ENCODE measurements around the gene MYO15A. TPM values are rescaled to one million over a fixed set of nuclear protein-coding genes. Genes with fewer than 3 reads are reported as not detected.

Gene MYO15A
- total RNA-seq, 4 donors from 2014 or later = 1.1 to 4.2 (median 1.2) TPM

DNA sequence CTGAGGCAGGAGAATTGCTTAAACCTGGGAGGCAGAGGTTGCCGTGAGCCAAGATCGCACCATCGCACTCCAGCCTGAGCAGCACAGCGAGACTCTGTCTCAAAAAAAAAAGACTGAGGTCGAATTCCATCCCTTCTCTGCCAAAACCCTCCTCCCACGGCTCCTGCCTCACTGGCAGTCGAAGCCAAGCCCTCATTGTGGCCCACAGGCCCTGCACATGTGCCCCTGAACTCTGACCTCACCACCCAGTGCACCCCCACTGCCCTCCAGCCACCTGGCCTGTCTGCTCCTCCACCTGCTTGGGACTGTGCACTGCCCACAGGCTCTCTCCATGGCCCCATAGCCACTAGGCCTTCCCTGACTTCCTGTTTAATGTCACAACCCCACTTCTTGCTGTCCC is 7.0 kb downstream of the MYO15A start:
- intact Hi-C loops (cut with DNase I; ENCODE audit: low total_unique reads) = no loop called here
- no peak for DNase-seq
- Histone ChIP-seq H3K4me3 (no peak overlapping the region), H3K9me3 (no peaks in the 10 kb centered on the region), H3K27ac (no peak overlapping the region), H3K27me3 (no peaks in the 10 kb centered on the region), H3K36me3 (no peaks in the 10 kb centered on the region), H3K4me1 (no peaks in the 10 kb centered on the region)
- TF ChIP-seq POLR2AphosphoS5 (IDR thresholded peaks at IDR 0.05) (no peak), POLR2A (IDR thresholded peaks at IDR 0.05) (no peak)
- TF ChIP-seq, protein P1, sequence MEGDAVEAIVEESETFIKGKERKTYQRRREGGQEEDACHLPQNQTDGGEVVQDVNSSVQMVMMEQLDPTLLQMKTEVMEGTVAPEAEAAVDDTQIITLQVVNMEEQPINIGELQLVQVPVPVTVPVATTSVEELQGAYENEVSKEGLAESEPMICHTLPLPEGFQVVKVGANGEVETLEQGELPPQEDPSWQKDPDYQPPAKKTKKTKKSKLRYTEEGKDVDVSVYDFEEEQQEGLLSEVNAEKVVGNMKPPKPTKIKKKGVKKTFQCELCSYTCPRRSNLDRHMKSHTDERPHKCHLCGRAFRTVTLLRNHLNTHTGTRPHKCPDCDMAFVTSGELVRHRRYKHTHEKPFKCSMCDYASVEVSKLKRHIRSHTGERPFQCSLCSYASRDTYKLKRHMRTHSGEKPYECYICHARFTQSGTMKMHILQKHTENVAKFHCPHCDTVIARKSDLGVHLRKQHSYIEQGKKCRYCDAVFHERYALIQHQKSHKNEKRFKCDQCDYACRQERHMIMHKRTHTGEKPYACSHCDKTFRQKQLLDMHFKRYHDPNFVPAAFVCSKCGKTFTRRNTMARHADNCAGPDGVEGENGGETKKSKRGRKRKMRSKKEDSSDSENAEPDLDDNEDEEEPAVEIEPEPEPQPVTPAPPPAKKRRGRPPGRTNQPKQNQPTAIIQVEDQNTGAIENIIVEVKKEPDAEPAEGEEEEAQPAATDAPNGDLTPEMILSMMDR (IDR thresholded peaks at IDR 0.05) = no peak
- 77% methylated on average over 7 of the region's 7 CpGs; no CpG with 5 or more reads in 1 of the 2 donors for WGBS, 2 donors (ENCODE audit: low coverage in 1 of 2)
- in situ Hi-C loops (cut with MboI; ENCODE audit: low pct_ligation_motif_present in 1 of 4, low pct_unique_long_range_greater_than_20kb in 1 of 4, low sequenced_read_pairs in 3 of 4) = no loop called here

DNA sequence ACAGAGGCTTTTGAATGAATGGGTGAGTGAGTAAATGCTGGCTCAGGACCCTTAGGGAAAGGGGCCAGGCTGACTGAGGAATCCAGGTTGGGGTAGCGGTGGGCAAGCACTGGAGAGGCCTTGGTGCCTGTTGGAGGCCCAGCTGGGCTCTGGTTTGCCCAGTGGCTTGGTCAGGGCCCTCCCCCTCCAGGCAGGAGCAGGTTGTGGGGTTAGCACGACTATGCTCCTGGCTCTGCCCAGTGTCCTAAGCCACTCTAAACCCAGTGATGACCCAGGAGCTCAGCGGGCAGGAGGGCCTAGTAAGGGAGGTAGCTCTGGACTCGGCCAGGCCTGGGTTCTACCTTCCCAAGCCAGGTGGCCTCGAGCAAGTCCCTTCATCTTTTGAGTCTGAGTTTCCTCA is 7.5 kb downstream of the MYO15A start:
- no peak for DNase-seq
- TF ChIP-seq EP300 (IDR thresholded peaks at IDR 0.05; ENCODE audit: low read depth) (no peak), POLR2A (IDR thresholded peaks at IDR 0.05) (no peak), POLR2AphosphoS5 (IDR thresholded peaks at IDR 0.05) (no peak)
- TF ChIP-seq, protein P1 (IDR thresholded peaks at IDR 0.05) = no peak
- Histone ChIP-seq H3K27me3 (no peaks in the 10 kb centered on the region), H3K4me3 (no peak overlapping the region), H3K27ac (no peak overlapping the region), H3K9me3 (no peaks in the 10 kb centered on the region), H3K36me3 (no peaks in the 10 kb centered on the region), H3K4me1 (no peaks in the 10 kb centered on the region)
- in situ Hi-C loops (cut with MboI; ENCODE audit: low pct_ligation_motif_present in 1 of 4, low pct_unique_long_range_greater_than_20kb in 1 of 4, low sequenced_read_pairs in 3 of 4) (no loop called here), intact Hi-C loops (cut with DNase I; ENCODE audit: low total_unique reads) (no loop called here)
- 86% methylated on average over 4 of the region's 5 CpGs; no CpG with 5 or more reads in 1 of the 2 donors for WGBS, 2 donors (ENCODE audit: low coverage in 1 of 2)

DNA sequence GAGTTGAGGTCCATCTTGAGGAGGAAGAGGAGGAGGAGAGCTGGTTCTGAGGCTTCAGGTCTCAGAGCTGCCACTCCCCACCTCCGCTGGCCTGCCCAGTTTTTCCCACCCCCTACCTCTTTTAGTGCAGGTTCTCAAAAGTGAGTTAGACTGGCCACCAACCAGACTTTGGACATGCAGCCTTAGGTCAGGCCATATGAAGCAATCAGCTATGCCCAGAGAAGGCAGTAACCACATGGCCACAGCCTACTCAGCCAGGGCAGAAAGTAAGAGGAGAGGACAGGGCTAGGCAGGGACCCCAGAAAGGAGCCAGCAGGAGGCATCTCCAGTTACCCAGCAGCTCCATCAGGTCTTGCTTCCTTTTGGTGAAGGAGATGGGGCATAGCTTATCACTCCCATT is 9.0 kb downstream of the MYO15A start:
- no peaks in the 10 kb centered on the region for H3K9me3 ChIP-seq
- H3K27ac ChIP-seq = no peak overlapping the region
- no peaks in the 10 kb centered on the region for H3K36me3 ChIP-seq
- no peak overlapping the region for H3K4me3 ChIP-seq
- in situ Hi-C loops (cut with MboI; ENCODE audit: low pct_ligation_motif_present in 1 of 4, low pct_unique_long_range_greater_than_20kb in 1 of 4, low sequenced_read_pairs in 3 of 4) = no loop called here
- 88% methylated on average over 1 of the region's 1 CpG; no CpG with 5 or more reads in 1 of the 2 donors for WGBS, 2 donors (ENCODE audit: low coverage in 1 of 2)
- intact Hi-C loops (cut with DNase I; ENCODE audit: low total_unique reads) = no loop called here
- no peaks in the 10 kb centered on the region for H3K4me1 ChIP-seq
- H3K27me3 ChIP-seq = no peaks in the 10 kb centered on the region
- TF ChIP-seq EP300 (IDR thresholded peaks at IDR 0.05; ENCODE audit: low read depth) (no peak), POLR2A (IDR thresholded peaks at IDR 0.05) (no peak), POLR2AphosphoS5 (IDR thresholded peaks at IDR 0.05) (no peak)
- DNase-seq = no peak

DNA sequence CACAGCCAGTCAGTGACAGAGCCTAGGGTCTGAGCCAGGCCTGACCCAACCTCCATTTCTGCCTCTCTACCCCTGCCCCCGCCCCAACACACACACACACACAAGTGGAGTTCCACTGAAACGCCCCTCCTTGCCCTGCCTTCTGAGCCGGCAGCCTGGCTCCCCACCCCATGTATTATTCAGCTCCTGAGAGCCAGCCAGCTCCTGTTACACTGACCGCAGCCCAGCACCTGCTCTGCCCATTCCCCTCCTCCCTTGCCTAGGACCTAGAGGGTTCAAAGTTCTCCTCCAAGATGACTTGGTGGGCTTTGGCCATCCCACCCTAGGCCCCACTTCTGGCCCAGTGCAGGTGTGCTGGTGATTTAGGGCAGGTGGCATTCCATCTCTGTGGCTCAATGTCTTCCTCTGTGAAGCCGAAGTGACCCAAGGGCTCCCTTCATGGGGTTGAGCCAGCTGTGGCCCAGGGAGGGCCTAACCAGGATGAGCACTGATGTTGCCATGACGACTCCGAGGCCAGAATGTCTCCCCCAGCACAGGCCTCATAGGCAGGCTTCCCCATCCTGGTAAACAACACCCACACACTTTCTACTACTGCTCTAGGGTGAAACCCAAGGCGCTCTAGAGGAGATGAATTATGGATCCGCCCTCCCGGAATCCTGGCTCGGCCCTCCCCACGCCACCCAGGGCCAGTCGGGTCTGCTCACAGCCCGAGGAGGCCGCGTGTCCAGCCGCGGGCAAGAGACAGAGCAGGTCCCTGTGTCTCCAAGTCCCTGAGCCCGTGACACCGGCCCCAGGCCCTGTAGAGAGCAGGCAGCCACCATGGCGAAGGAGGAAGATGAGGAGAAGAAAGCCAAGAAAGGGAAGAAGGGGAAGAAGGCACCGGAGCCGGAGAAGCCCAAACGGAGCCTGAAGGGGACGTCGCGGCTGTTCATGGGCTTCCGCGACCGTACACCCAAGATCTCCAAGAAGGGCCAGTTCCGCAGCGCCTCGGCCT is 9.7 kb downstream of the MYO15A start:
- WGBS, 2 donors (ENCODE audit: low coverage in 1 of 2) = 86% methylated on average over 33 of the region's 33 CpGs; no CpG with 5 or more reads in 1 of the 2 donors
- in situ Hi-C loops (cut with MboI; ENCODE audit: low pct_ligation_motif_present in 1 of 4, low pct_unique_long_range_greater_than_20kb in 1 of 4, low sequenced_read_pairs in 3 of 4) = no loop called here
- Histone ChIP-seq H3K4me1 (no peaks in the 10 kb centered on the region), H3K27me3 (no peaks in the 10 kb centered on the region), H3K4me3 (no peak overlapping the region), H3K9me3 (no peaks in the 10 kb centered on the region), H3K36me3 (no peaks in the 10 kb centered on the region), H3K27ac (no peak overlapping the region)
- no peak for TF ChIP-seq POLR2AphosphoS5 (IDR thresholded peaks at IDR 0.05)
- TF ChIP-seq POLR2A (IDR thresholded peaks at IDR 0.05) = no peak
- TF ChIP-seq EP300 (IDR thresholded peaks at IDR 0.05; ENCODE audit: low read depth) = no peak
- TF ChIP-seq, protein P1 (IDR thresholded peaks at IDR 0.05) = no peak
- intact Hi-C loops (cut with DNase I; ENCODE audit: low total_unique reads) = no loop called here
- no peak for DNase-seq
